ENCODE results near the gene ANKFY1.

- no peak for TF ChIP-seq CTCF (IDR thresholded peaks at IDR 0.05)
- no peak for TF ChIP-seq POLR2AphosphoS5 (IDR thresholded peaks at IDR 0.05)
- TF ChIP-seq EP300 (IDR thresholded peaks at IDR 0.05) = no peak
Observed at GRCh38 chr17:4135489-4135888, 128.3 kb downstream of the ANKFY1 start.
